HG02970 (cell line): ENCODE measurements around the gene CORO2A.

Experiments
- ATAC-seq: cut with Tn5 transposase; IDR thresholded peaks from one replicate; pipeline ENCODE4 v1.9.1; 2021; ENCODE audit warnings: mild to moderate bottlenecking, moderate library complexity, moderate number of reproducible peaks; ENCODE audit not compliant: unreplicated experiment, low FRiP score

The CORO2A gene

DNA sequence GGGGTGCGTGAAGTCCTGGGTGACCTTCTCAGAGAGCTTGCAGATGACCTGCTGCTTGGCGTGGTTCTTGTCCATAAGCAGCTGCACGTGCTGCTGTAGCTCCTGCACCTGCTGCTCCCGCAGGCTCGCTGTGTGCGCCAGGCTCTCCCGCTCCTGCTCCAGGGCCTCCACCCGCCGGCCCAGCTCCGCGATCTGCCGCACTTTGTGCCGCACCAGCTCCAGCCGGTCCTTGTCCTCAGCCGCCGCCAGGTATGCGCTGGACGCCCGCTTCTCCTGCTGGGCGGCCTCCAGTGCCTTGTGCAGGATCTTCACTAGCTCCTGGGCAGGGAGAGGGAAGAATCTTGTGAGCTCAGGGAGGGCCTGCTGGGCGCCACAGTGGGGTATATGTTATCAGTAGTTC is 28.5 kb upstream of the CORO2A start:
- ATAC-seq = no peak

DNA sequence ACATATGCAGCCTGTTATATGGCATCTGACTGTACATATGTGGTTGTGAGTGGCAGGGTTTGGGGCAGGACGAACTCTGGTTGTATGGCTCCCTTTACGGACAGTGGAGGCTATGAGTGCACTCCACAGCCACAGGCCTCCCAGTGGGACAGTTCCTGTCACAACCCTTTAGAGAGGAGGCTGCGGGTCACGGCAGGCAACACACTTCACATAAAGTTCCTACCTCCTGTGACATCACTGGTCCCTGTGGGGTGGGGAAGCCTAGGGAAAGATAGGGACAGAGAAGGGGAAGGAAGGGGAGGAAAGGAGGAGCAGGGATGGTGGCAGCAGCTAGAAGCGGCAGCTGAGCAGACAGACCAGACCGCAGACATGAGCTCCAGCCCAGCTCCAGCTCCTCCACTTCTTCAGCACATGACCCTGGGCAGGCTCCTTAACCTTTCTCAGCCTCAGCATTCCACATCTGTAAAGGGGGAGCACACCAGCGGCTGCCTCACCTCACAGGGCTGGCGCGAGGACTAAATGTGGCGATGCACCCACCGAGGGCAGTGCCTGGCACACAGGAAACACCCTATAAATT is 27.4 kb upstream of the CORO2A start:
- no peak for ATAC-seq

GRCh38 chr9:98219364-98219716 is 26.9 kb upstream of the CORO2A start:
- no peak for ATAC-seq

GRCh38 chr9:98218562-98219363 is 26.3 kb upstream of the CORO2A start:
- no peak for ATAC-seq

- ATAC-seq = no peak
These were observed 24.8 kb upstream of the CORO2A start for GRCh38 chr9:98217255-98217654.

DNA sequence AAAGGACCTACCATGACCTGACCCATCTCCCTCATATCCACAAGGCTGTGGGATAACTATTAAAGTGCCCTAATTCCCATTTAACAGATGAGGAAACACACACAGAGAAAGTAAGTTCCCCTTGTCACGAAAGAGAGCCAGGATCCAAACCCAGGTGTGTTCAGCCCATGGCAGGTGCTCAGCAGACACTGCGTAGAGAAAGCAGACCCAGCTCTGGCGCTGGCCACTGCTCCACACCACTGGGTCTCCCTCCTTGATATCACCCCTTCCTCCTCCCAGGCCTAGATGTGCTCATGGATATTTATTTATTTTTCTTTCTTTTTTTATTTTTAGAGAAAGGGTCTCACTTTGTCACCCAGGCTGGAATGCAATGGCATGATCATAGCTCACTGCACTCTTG is 24.0 kb upstream of the CORO2A start:
- ATAC-seq = no peak

DNA sequence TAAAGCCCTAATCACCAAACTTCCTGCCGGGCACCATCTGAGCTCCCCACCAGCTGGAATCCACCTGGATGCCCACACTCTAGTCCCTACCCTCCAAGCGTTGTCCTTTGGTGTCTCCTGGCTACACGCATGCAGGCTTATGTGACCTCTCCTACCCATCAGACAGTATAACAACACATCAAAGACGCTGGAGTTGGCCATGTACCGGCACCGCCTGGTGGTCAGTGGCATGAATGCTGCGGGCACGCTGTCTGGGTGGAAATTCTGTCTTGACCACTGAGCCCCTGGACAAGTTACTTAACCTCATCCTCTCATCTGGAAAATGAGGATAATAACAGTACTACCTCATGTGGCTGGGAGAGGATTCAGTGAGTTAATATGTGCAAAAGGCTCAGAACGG is 23.4 kb upstream of the CORO2A start:
- ATAC-seq = no peak

DNA sequence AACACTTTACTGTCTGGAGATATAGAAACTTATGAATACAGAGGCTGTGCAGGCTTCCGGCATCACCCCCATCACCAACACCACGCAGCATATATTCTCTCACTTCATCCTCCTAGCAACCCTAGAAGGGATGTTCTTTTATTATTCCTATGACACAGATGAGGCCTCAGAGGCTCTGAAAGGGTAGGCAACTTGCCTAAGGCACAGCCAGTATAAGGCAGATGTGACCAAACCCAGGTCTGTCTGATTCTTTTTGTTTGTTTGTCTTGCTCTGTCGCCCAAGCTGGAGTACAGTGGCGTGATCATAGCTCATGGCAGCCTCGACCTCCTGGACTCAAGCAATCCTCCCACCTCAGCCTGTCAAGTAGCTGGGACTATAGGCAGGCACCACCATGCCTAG is 22.8 kb upstream of the CORO2A start:
- no peak for ATAC-seq

- ATAC-seq = no peak
These were observed 22.4 kb upstream of the CORO2A start for GRCh38 chr9:98214811-98215210.

DNA sequence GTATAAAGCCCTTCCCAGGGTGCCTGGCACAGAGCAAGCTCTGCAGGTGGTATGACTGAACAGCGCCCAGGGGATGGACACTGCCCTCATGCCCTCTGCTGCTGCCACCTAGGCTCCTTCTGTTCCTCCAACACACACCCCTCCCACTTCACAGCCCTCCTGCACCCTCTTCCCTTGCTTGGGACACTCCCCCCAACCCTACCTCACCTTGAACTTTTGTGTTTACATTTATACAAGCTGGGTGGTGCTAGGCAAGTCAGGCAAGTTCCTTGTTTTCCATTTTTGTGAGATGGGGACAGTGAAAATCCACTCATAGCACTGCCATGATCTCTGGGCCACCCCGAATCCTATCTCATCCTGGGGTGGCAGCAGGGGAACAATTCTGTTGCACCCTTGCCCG is 18.8 kb upstream of the CORO2A start:
- ATAC-seq = no peak

DNA sequence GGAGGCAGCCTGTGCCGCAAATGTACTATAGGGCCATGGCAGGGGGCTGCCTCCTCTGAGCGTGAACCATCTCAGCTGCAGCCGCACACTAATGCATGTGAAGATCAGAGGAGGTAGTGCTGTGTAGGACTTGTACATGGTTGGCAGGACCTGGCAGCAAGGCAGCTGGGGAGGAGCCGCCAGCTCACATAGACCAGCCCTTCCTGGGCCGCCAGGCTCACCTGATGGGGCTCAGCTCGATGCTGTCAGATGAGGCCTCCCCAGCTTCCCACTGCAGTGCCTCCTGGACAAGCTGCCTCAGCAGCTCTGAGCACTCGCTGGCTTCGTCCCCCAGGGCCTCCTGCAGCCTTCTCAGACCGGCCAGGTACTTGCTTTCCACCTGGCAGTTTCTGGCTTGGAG is 18.0 kb upstream of the CORO2A start:
- no peak for ATAC-seq

- ATAC-seq = no peak
These were observed 17.1 kb upstream of the CORO2A start for GRCh38 chr9:98209530-98209929.

DNA sequence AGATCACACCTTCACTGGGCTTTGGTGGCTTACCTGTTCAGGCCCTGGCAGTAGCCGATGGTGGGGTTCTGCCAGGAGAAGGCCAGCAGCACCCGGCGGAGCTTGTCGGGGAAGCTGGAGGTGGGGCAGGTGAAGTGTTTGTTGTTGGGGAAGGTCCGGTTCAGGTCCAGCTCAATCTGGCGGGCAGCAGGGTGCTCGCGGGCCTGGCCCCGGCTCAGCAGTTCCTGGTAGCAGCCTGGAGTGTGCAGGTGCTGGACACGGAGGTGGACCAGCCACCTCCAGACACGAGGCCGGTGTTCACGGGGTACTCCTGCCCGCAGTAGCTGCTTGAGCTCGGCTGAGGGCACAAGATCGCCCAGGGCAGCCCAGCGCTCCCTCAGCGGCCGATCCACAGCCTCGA is 16.2 kb upstream of the CORO2A start:
- no peak for ATAC-seq

DNA sequence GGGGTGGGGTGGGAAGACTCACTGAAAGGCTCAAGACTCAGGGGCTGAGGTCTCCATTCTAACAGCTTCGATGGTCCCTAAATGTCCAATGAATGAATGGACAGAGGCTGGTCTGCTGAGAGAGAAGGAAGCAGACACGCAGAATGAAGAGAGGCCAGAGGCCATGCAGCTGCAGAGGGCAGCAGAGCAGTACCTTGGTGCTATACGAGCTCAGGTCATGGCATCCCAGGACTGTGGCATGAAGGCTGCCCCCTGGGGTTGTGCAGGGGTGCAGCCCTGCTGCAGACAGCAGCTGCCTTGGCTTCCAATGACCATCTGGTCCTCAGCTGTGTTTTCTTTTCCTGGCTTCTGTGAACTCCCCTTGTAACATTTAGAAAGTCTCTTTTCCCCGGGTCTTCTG is 15.2 kb upstream of the CORO2A start:
- no peak for ATAC-seq

DNA sequence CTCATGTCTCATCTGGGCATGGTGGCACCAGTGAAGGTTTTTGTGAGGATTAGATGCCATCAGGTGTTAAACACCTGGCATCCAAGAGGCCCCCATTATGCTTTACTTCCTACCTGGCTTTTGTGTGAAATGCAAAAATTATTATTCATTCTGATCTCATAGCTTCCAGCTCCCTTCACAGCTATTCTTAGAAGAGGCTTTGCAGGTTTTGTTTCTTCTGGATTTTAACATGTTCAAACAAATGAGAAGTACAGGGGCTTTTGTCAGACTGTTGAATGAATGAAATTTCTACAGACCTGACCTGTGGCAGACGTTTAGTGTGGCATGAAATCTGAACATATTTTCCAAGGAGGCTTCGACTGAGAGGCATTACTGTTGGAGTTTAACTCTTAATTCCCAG is 14.3 kb upstream of the CORO2A start:
- no peak for ATAC-seq

DNA sequence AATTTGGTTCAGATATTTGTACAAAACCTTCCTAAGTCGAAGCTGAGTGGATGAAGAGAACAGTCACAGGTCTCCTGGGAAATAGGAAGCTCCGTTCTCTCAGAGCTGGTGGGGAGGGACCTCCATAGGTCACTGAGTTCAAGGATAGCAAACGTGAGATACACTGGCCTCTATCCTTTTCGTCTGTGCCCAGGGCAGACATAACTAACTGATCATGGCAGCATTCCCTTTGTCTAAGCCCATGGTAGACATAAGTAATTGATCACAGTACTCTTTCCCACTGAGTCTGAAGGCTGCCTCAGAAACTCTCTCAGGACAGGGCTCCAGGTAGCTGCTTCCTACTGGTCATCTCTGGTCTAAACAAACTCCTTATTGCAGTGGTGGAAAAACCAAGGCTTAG is 12.3 kb upstream of the CORO2A start:
- ATAC-seq = no peak

DNA sequence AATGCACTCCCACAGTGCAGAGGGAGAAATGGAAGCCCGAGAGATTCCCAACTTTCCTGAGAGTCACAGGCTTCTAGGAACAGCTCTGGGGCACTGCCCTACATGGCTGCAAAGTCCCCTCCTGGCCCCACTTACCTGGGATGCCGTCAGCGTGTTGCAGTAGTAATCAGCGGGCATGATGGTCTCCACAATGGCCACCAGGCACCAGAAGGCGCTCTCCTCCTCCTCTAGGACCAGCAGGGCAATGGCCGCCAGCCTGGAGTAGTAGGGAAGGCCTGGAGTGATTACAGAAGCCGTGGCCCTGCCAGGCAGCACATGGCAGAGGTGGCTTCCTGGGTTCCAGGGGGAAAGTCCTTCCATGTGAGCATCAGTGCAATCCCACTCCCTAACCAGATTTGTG is 10.7 kb upstream of the CORO2A start:
- ATAC-seq = no peak

DNA sequence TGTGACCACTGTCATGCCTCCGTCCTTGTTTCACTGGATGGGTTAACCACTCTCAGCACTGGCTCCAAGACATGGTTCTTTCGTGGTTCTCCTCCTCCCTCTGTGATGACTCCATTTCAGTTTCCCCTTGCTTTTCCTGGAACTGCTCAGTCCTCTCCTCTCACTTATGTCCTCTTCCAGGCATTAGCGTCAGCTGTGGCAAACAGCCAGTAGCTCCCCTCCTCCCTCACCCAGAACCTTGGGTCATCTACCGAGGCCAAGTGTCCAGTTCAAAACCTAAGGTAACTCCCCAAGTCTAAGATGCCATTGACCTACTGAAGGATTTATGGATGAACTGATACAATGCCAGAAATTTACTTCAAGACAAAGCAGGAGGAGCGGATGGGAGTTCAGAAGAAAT is 9.8 kb upstream of the CORO2A start:
- no peak for ATAC-seq

GRCh38 chr9:98201749-98202148 is 9.3 kb upstream of the CORO2A start:
- no peak for ATAC-seq

DNA sequence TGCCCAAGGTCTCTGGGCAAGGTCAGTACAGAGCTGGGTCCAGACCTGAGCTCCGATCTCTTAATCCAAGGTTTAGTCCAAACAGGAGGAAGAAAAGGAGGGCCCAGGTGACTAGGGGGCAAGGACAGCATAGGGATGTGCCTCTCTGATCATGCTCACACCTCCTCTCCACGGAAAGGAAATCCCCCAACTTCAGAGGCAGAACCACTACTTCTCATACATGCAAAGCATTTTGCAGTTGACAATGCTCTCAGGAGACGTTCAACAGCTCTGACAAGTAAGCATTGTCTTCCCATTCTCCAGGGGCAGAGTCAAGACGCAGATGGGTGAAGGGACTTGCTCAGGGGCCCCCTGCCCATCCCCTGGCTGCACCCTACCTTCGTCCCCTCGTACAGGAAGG is 8.7 kb upstream of the CORO2A start:
- ATAC-seq = no peak

DNA sequence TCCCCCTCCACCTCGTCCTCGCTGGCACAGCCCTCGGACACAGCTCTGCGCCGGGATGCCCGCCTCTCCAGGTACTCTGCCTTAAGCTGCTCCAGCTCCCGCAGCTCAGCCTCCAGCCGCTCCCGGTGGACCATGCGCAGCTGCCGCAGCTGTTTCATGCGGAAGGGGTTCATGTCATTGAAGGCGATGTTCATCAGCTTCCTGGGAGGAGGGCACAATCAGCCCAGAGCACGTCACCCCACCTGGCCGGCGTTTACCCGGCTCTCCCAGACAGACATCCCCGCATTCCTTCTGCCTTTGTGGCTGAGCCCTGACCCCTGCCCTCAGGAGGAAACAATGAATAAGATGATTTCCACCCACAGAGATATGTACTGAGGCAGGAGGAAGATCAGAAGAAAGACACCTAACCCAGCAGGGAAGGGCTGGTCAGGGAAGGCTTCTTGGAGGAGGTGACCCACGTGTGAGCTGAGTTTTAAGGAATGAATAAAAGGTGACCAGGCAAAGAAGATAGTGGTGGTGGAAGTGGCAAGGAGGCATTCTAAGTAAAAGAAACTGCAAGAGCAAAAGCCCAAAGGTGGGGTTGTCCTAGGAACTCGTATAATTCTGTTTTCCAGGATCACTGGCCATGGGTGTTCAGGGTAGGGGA is 7.1 kb upstream of the CORO2A start:
- no peak for ATAC-seq

- no peak for ATAC-seq
These were observed 3.2 kb upstream of the CORO2A start for GRCh38 chr9:98195671-98196070.
